ENCODE data around the gene HMGXB3.

HMGXB3 gene

GRCh38 chr5:150009671-150010387, 9.3 kb downstream of the HMGXB3 start:
- Histone ChIP-seq H3K4me1 (ENCODE audit: low read length) (no peaks in the 10 kb centered on the region), H2AFZ (ENCODE audit: low read depth, low read length) (no peak overlapping the region), H3K4me2 (ENCODE audit: low read length) (no peak overlapping the region), H3K27ac (ENCODE audit: low read length) (no peak overlapping the region), H3K9ac (ENCODE audit: low read length) (no peak overlapping the region), H3K27me3 (ENCODE audit: low read depth, low read length) (no peaks in the 10 kb centered on the region), H3K9me3 (ENCODE audit: insufficient read depth, low read length) (no peaks in the 10 kb centered on the region), H4K20me1 (ENCODE audit: insufficient read depth, low read length) (no peaks in the 10 kb centered on the region), H3K36me3 (replicated peaks; ENCODE audit: low read depth, low read length) (peaks cover 47% of the 10 kb centered on the region), H3K79me2 (ENCODE audit: low read length) (peaks cover 13% of the 10 kb centered on the region), H3K4me3 (ENCODE audit: low read length) (no peak overlapping the region)
- TF ChIP-seq CTCF (IDR thresholded peaks at IDR 0.05; ENCODE audit: low read depth, low read length) (no peak), EZH2phosphoT487 (IDR thresholded peaks at IDR 0.05; ENCODE audit: low read depth) (no peak)

- Histone ChIP-seq H3K9ac (ENCODE audit: low read length) (no peak overlapping the region), H3K36me3 (replicated peaks; ENCODE audit: low read depth, low read length) (peaks cover 73% of the 10 kb centered on the region), H4K20me1 (ENCODE audit: insufficient read depth, low read length) (no peaks in the 10 kb centered on the region), H3K4me2 (ENCODE audit: low read length) (no peak overlapping the region), H3K9me3 (ENCODE audit: insufficient read depth, low read length) (no peaks in the 10 kb centered on the region), H2AFZ (ENCODE audit: low read depth, low read length) (no peak overlapping the region), H3K4me3 (ENCODE audit: low read length) (no peak overlapping the region), H3K79me2 (ENCODE audit: low read length) (0 out of 2 replicates have a peak, but pooled peaks cover 4% of the 10 kb centered on the region), H3K27me3 (ENCODE audit: low read depth, low read length) (no peaks in the 10 kb centered on the region), H3K4me1 (ENCODE audit: low read length) (no peaks in the 10 kb centered on the region), H3K27ac (ENCODE audit: low read length) (no peak overlapping the region)
- TF ChIP-seq EZH2phosphoT487 (IDR thresholded peaks at IDR 0.05; ENCODE audit: low read depth) (no peak), CTCF (IDR thresholded peaks at IDR 0.05; ENCODE audit: low read depth, low read length) (no peak)
Observed at GRCh38 chr5:150013931-150014330, 13.4 kb downstream of the HMGXB3 start.

- H3K27me3 ChIP-seq (ENCODE audit: low read depth, low read length), result no peaks in the 10 kb centered on the region
- 0 out of 2 replicates have a peak, but pooled peaks cover 4% of the 10 kb centered on the region for H3K79me2 ChIP-seq (ENCODE audit: low read length)
- no peaks in the 10 kb centered on the region for H3K4me1 ChIP-seq (ENCODE audit: low read length)
- peaks cover 78% of the 10 kb centered on the region for H3K36me3 ChIP-seq (replicated peaks; ENCODE audit: low read depth, low read length)
- H3K4me3 ChIP-seq (ENCODE audit: low read length), result no peak overlapping the region
- TF ChIP-seq CTCF (IDR thresholded peaks at IDR 0.05; ENCODE audit: low read depth, low read length) (no peak), EZH2phosphoT487 (IDR thresholded peaks at IDR 0.05; ENCODE audit: low read depth) (no peak)
- H3K9me3 ChIP-seq (ENCODE audit: insufficient read depth, low read length), result no peaks in the 10 kb centered on the region
- H4K20me1 ChIP-seq (ENCODE audit: insufficient read depth, low read length), result no peaks in the 10 kb centered on the region
- no peak overlapping the region for H3K27ac ChIP-seq (ENCODE audit: low read length)
- H2AFZ ChIP-seq (ENCODE audit: low read depth, low read length), result no peak overlapping the region
- no peak overlapping the region for H3K4me2 ChIP-seq (ENCODE audit: low read length)
- no peak overlapping the region for H3K9ac ChIP-seq (ENCODE audit: low read length)
Observed at GRCh38 chr5:150014456-150014855, 13.9 kb downstream of the HMGXB3 start.

- Histone ChIP-seq H3K27me3 (ENCODE audit: low read depth, low read length) (no peaks in the 10 kb centered on the region), H3K79me2 (ENCODE audit: low read length) (0 out of 2 replicates have a peak, but pooled peaks cover 4% of the 10 kb centered on the region), H3K4me1 (ENCODE audit: low read length) (no peaks in the 10 kb centered on the region), H3K4me2 (ENCODE audit: low read length) (no peak overlapping the region), H2AFZ (ENCODE audit: low read depth, low read length) (no peak overlapping the region), H3K4me3 (ENCODE audit: low read length) (no peak overlapping the region), H3K9ac (ENCODE audit: low read length) (no peak overlapping the region), H3K36me3 (replicated peaks; ENCODE audit: low read depth, low read length) (peaks cover 81% of the 10 kb centered on the region), H3K27ac (ENCODE audit: low read length) (no peak overlapping the region), H4K20me1 (ENCODE audit: insufficient read depth, low read length) (no peaks in the 10 kb centered on the region), H3K9me3 (ENCODE audit: insufficient read depth, low read length) (no peaks in the 10 kb centered on the region)
- TF ChIP-seq EZH2phosphoT487 (IDR thresholded peaks at IDR 0.05; ENCODE audit: low read depth), result no peak
- TF ChIP-seq CTCF (IDR thresholded peaks at IDR 0.05; ENCODE audit: low read depth, low read length), result no peak
Observed at GRCh38 chr5:150015415-150015814, 14.9 kb downstream of the HMGXB3 start.
